ENCODE results near the gene ARHGAP28. TPM values are rescaled to one million over a fixed set of nuclear protein-coding genes. Genes with fewer than 3 reads are reported as not detected.

ARHGAP28 gene
- polyA plus RNA-seq, 1 donor from 2014 or later, result 9.8 TPM

GRCh38 chr18:6747646-6748045 lies 18.1 kb downstream of the ARHGAP28 start:
- Histone ChIP-seq H3K27me3 (ENCODE audit: insufficient read depth, low read depth, low read length) (no peaks in the 10 kb centered on the region), H3K27ac (ENCODE audit: low read length) (no peak overlapping the region), H3F3A (ENCODE audit: insufficient read depth, low read length, poor library complexity, severe bottlenecking) (no peaks in the 10 kb centered on the region), H4K20me1 (ENCODE audit: insufficient read depth) (no peaks in the 10 kb centered on the region), H2AFZ (ENCODE audit: low read depth, low read length) (no peak overlapping the region), H3K4me2 (ENCODE audit: low read length) (no peak overlapping the region), H3K79me2 (replicated peaks; ENCODE audit: insufficient read depth, low read length) (no peaks in the 10 kb centered on the region), H3K4me3 (ENCODE audit: low read length) (no peak overlapping the region), H3K9me3 (ENCODE audit: low read length) (no peaks in the 10 kb centered on the region), H3K9me2 (ENCODE audit: insufficient read depth, low read length) (no peaks in the 10 kb centered on the region), H3K36me3 (ENCODE audit: insufficient read depth, low read length) (no peaks in the 10 kb centered on the region), H3K9ac (ENCODE audit: low read length) (no peak overlapping the region)
- TF ChIP-seq MXI1 (conservative IDR thresholded peaks at IDR 0.05; ENCODE audit: poor library complexity, severe bottlenecking), result no peak
- TF ChIP-seq RAD21 (conservative IDR thresholded peaks at IDR 0.05), result no peak
- no peak for TF ChIP-seq EZH2 (IDR thresholded peaks at IDR 0.05; ENCODE audit: borderline replicate concordance, insufficient read depth, low read length, poor library complexity, severe bottlenecking)
- no peak for TF ChIP-seq CTCF (IDR thresholded peaks at IDR 0.05; ENCODE audit: poor library complexity, severe bottlenecking)
- TF ChIP-seq TAF1 (IDR thresholded peaks at IDR 0.05; ENCODE audit: low read depth), result no peak
- TF ChIP-seq REST (IDR thresholded peaks at IDR 0.05; ENCODE audit: borderline replicate concordance), result no peak
- no peak for TF ChIP-seq EP300 (conservative IDR thresholded peaks at IDR 0.05; ENCODE audit: poor library complexity, severe bottlenecking)
- no peak for TF ChIP-seq SMC3 (conservative IDR thresholded peaks at IDR 0.05; ENCODE audit: poor library complexity)
- no peak for TF ChIP-seq POLR2AphosphoS5 (IDR thresholded peaks at IDR 0.05)

- Histone ChIP-seq H2AFZ (ENCODE audit: low read depth, low read length) (no peak overlapping the region), H3K27me3 (ENCODE audit: insufficient read depth, low read depth, low read length) (no peaks in the 10 kb centered on the region), H3F3A (ENCODE audit: insufficient read depth, low read length, poor library complexity, severe bottlenecking) (no peaks in the 10 kb centered on the region), H3K4me3 (ENCODE audit: low read length) (no peak overlapping the region), H3K27ac (ENCODE audit: low read length) (no peak overlapping the region), H3K9ac (ENCODE audit: low read length) (no peak overlapping the region), H3K9me2 (ENCODE audit: insufficient read depth, low read length) (no peaks in the 10 kb centered on the region), H3K4me2 (ENCODE audit: low read length) (no peak overlapping the region), H3K9me3 (ENCODE audit: low read length) (no peaks in the 10 kb centered on the region), H3K36me3 (ENCODE audit: insufficient read depth, low read length) (no peaks in the 10 kb centered on the region), H4K20me1 (ENCODE audit: insufficient read depth) (no peaks in the 10 kb centered on the region), H3K79me2 (replicated peaks; ENCODE audit: insufficient read depth, low read length) (no peaks in the 10 kb centered on the region)
- TF ChIP-seq MXI1 (conservative IDR thresholded peaks at IDR 0.05; ENCODE audit: poor library complexity, severe bottlenecking) (no peak), RAD21 (conservative IDR thresholded peaks at IDR 0.05) (no peak), CTCF (IDR thresholded peaks at IDR 0.05; ENCODE audit: poor library complexity, severe bottlenecking) (no peak), EP300 (conservative IDR thresholded peaks at IDR 0.05; ENCODE audit: poor library complexity, severe bottlenecking) (no peak), POLR2AphosphoS5 (IDR thresholded peaks at IDR 0.05) (no peak), REST (IDR thresholded peaks at IDR 0.05; ENCODE audit: borderline replicate concordance) (no peak), SMC3 (conservative IDR thresholded peaks at IDR 0.05; ENCODE audit: poor library complexity) (no peak), TAF1 (IDR thresholded peaks at IDR 0.05; ENCODE audit: low read depth) (no peak), EZH2 (IDR thresholded peaks at IDR 0.05; ENCODE audit: borderline replicate concordance, insufficient read depth, low read length, poor library complexity, severe bottlenecking) (no peak)
Observed at GRCh38 chr18:6748241-6748640, 18.7 kb downstream of the ARHGAP28 start.

Data from neural cell (in vitro differentiated cells).